NCI-H2081 (cell line): Measurements from ENCODE around the gene BBS9.

Experiments
- DNase-seq, 2 experiments: peaks; one replicate each; lab custom pipeline; 2025; lab: John Stamatoyannopoulos, UW

The BBS9 gene

DNA sequence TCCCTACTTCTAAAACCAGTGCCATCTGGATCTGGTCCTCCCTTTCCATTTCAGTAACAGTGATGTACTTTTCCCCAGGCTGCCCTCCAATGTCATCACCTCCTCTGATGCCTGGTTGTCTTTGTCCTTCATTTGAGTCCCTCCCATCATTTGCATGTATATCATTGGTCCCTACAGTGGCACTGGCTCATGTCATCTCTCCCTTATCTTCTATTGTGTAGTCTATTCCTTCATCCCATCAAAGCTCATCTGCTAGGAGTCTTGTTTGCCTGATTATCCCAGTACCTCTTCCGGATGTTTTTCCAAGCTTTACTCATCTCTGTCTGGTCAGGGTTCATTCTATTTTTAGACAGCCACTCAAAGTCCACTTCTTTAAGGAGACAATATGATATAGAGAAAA, 483.1 kb downstream of the BBS9 start:
- DNase-seq = no peak

DNA sequence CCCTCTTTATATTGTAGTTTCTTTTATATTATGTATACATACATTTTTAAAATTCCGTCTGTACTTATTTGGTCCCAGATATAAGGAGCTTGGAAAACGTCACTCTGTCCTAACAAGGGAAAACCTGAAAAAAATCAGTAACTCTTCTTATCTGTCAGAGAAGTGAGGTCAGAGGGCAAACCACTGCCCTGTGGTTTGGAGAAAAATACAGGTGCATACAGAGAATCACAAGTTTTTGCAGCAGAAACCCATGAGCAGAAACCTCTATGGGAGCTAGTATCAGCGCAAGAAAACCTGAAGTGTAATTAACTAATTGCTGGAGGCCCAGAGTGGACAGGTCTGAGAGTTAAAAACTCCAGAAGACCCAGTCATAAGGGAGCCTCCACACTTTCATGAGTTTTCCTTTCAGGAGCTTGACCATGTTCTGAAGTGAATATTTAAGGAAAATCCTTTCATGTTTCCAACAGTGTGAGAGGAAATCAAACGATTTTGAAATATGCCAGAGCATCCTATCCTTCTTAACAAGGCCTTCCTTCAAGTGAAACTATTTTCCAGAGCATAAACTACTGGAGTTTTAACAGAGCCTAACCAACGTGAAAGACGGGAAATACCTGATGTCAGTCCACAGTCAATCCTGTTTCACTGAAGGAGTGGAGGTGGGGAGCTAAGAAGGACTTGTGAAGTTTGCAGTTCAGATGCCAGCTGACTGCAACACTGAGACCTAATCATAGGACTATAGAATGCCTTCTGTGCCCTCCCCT, 485.2 kb downstream of the BBS9 start:
- no peak for DNase-seq

DNA sequence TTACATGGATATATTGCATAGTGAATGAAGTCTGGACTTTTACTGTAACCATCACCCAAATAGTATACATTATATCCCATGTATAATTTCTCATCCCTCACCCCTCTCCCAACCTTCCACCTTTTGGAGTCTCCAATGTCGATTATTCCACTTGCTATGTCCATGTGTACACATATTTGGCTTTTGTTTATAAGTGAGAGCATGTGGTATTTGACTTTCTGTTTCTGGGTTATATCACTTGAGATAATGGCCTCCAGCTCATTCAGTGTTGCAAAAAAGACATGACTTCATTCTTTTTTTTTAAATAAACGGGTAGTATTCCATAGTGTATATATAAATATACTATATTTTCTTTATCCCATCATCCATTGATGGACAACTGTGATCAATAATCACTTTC, 487.4 kb downstream of the BBS9 start:
- DNase-seq = no peak

DNA sequence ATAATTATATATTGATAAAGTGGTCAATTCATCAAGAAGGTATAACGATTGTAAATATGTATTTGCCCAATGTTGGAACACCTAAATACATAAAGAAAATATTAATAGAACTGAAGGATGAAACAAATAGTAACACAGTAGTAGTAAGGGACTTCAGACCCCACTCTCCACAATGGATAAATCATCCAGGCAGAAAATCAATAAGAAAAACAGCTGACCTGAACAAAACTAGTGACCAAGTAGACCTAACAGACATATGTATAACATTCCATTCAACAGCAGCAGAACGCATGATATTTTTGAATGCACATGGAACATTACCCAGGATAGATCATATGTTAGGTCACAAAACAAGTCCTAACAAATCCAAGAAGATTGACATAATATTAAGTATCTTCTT, 489.9 kb downstream of the BBS9 start:
- no peak for DNase-seq

DNA sequence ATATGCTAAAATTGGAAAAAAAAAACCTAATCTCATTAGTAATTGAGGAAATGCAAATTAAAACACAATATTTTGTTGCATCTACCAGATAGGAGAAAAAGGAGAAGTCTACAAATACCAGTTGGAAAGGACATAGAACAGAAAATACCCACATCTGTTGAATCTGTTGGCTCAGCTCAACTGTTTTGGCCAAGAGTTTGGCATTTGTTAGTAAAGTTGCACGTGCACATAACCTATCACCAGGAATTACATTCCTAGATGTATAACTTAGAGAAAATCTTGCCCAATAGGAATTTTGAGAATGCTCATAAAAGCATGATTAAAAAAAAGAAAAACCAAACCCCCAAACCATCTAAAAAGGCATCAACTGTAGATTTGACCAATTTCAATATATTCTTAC, 493.9 kb downstream of the BBS9 start:
- DNase-seq = no peak

DNA sequence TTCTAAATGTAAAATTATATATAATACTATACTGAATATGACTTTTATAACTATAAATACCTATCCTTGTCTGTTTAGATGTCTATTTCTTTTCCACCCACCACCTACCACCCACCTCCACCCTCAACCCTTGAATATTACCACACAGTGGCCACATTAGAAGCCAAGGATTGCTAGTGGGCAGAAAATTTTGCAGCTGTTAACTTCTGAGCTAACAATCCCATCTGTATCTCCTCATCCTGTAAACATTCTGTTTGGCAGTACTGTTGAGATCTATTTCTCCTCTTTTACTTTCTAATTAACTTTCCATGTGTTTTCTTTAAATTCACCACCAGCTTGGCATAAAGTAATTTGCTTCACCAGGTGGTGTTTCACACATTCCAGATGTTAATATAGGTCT, 494.9 kb downstream of the BBS9 start:
- no peak for DNase-seq

DNA sequence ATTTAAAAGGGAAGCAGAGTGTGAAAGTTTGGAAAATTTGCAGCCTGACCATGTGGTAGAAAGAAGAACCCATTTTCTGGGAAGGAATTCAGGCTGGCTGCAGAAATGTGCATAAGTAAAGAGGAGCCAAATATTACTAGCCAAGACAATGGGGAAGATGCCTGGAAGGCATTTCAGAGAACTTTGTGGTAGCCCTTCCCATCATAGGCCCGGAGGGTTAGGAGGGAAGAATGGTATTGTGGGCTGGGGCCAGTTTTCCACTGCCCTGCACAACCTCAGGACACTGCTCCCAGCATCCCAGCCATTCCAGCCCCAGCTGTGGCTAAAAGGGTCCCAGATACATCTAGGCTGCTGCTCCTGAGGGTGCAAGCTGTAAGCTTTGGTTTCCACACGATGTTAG, 497.5 kb downstream of the BBS9 start:
- DNase-seq = no peak

DNA sequence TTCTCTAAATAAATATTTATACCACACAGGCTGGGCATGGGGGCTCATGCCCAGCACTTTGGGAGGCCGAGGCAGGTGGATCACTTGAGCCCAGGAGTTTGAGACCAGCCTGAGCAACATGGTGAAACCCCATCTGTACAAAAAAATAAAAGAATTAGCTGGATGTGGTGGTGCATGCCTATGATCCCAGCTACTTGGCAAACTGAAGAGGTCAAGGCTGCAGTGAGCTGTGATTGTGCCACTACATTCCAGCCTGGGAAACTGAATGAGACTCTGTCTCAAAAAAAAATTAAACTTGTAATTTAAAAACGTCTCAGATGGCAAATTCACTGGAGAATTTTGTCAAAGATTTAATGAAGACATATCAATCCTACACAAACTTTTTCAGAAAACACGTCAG, 498.4 kb downstream of the BBS9 start:
- no peak for DNase-seq

DNA sequence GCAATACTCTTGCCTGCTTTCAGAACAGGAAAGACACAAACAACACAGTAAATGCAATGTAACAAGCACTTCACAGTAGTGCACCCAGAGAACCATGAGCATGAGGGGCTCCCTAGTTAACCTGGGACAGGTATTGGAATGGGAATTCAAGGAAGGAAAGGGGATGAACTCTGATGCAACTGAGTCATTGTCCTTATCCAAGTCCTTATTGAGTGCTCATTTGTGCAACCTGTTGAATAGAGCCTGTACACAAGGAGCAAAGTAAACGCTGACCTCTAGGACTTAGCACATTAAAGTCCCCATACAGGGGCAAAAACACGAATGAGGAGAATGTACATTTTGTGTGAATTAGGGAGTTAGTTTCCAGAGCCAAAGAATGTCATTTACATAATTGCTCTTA, 499.5 kb downstream of the BBS9 start:
- DNase-seq = no peak

DNA sequence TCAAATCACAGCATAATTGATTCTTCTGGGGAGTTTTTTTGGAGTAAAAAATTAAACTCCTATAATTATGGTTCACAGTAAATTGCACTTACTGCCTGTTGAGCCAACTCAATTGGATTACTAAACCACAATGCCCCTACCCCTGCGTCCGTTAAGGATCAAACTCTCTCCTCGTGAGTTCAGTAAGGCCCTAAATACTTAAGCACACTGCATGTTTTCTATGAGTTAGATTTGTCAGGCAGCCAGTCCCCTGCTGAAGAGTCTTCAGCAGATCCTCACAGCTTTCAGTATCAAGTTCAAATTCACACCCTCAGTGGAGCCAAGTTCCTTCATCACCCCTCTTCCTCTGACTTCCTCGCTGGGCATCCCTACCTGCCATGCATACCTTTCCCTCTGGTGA, 501.0 kb downstream of the BBS9 start:
- DNase-seq = no peak

DNA sequence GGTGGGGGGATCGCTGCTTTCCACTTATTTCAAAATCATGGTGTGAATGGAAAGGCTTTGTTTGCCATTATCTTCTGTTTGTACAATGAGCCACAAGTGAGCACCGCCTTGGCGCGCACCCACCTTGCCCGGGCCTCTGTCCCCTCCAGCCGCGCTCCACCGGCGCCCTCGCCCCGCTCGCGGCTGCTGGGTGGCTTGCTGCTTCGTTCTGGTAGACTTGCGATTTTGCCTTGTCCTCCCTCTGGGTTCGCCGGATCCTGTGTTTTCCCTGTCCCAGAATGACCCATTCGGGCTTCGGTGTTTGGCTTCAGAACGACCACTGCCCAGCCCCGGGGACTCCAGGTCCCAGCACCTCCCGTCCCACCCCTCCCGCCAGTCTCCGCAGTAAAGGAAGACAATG, 503.0 kb downstream of the BBS9 start:
- DNase-seq = no peak

DNA sequence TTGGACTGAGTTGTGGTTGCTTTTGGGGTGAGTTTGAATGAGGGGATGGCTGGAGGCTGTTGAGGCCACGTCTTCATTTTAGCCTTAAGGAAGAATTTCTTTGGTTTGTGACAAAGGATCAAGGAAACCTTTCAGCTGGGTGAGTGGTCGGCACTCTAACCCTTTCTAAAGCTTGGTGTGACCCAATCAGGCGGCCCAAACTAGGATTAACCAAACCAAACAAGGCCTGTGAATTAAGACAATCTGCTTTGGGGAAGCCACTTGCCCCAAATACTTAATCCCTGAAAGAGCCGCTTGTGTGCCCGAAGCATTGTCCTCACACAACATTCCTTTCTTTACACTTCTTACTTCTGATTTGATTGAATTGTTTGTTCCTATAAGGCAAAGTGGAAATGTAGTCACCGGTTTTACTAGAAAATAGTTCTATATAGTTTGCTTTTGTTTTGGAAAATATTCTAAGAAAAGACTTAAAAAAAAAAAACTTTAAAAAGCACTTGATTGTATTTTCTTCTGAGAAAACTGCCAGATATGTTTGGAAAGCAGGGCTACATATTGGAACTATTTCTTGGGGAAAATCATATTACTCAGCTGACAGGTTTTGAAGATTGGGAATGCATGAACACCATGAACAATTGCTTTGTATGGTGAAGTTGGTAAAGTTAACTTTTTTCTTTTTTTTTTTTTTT, 503.6 kb downstream of the BBS9 start:
- DNase-seq = no peak

DNA sequence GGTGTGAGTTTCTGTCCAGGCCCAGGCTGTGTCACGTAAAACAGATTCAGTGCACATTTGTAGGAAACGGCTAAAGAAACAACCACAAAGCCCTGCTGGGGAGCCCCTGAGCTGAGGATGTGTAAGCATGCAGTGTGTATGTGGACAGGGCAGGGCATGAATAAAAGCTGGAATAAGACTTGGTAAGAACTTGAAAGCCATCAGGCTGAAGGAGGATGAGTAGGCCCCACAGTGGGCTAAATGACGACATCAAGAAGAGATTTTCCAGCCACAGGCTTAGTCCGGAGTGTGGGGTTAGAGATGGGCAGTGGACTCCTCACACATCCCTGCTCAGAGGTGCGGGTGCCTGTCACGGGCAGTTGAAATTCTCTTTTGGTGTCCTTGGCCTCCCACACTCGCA, 505.2 kb downstream of the BBS9 start:
- DNase-seq = no peak

DNA sequence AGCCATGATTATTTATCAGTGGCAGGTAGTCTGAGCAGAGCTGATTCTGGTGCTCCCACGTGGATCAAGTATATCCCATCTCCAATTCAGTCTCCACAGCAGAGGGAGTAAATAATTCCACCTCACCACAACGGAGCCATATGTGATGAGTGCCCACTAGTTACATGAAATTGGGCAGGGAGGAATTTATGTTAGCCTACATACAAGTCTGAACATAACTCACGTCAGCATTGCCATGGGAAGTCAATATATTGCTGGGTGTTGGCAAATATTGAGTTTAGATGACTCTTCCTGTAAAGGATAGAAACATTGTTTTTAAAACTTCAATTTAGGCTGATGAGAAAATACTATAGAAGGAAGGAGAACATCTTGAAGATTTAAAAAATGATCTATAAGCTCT, 507.0 kb downstream of the BBS9 start:
- no peak for DNase-seq

DNA sequence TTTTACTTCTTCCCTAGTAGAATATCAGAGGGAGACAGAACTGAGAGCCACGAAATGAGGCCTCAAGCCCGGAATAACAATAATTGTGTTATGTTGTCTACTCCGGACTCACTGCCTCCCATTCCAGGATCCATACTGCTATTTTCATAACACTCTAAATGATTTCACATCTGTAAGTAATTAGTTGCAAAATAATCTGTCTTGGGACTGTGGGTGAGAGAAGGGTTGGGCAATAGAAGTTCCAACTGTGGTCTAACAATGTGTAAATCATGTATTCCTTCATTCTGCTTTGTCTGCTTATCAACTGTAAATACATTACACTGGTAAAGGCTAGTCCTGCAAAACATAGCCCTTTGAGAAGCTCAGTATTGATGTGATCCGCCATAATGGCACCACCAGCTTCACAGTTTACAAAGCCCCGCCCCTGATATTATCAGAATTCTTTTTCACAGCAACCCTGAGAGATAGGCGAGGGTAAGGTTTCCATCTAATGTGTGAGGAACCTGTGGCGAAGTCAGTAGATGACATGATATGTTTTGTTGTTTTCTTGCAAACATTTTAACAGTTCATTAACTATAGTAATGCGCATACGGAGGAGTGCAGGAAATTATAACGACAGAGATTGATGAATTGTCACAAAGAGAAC, 510.3 kb downstream of the BBS9 start:
- DNase-seq = no peak

DNA sequence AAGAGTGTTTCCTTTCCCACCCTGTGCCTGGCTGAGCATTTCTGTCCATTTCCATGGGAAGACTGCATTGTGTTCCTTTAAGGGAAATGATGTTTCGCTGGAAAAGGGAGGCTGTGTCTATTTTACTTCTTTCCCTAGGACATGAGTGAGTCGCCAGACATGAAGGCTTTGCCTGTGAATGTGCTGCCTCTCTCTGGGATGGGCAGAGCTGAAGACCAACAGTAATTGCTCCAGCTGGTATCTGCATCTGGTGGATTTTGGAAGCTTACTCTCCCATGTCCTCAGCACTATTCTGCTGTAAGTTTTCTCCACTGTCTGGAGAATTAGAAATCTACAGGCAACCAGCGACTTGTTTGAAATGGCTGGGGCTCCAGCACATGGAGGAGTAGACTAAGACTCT, 511.4 kb downstream of the BBS9 start:
- DNase-seq = no peak

DNA sequence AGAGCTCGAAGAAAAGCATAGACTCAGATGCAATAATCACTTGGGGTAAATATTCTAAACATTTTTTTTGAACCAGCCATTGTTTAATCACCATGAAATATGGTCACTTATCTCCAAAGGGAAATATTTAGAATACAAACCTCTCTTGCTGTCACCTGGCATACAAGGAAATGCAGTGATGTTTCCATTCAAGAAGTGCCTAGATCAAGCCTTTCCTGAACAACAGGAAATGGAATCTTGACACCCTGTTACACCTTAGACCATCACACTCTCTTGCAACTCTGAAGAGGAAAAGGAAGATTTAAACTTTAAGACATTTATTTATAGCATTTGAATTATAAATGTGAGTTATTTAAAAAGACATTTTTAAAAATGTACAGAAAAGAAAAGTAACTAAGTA, 512.9 kb downstream of the BBS9 start:
- no peak for DNase-seq

DNA sequence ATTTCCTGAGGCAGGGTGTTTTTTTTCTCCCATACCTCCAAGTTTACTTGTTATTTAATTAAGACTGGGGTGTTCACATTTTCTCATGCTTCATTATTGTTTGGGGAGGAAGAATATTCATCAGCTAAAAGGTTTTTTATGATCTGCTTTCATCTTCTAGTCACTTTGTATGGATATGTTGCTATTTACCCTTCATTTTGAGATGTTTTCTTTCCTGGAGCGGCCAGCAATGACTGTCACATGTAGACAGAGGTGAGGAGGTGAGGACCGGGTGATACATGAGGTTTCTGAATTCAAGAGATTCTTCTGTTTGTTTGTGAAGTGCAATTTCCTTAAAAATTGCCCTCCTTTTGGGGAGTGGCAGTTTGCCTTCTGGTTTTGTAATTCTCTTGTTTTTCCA, 514.2 kb downstream of the BBS9 start:
- no peak for DNase-seq

DNA sequence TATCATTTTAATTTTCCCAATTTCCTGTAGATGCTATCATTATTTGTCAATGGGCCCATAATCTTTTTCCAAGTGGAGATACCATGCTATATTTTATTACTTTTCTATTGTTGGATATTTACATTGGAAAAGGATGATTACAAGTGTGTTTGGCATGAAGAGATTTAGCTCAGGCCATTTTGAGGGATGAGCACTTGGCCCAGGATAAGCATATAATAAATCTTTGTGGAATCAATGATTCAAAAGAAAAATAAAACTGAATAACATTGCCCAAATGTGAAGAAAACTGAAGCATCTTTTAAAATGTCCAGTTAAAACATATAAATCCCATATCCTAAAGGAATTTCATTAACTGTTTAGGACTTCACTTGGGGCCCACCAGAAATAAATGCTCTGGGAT, 515.1 kb downstream of the BBS9 start:
- no peak for DNase-seq

DNA sequence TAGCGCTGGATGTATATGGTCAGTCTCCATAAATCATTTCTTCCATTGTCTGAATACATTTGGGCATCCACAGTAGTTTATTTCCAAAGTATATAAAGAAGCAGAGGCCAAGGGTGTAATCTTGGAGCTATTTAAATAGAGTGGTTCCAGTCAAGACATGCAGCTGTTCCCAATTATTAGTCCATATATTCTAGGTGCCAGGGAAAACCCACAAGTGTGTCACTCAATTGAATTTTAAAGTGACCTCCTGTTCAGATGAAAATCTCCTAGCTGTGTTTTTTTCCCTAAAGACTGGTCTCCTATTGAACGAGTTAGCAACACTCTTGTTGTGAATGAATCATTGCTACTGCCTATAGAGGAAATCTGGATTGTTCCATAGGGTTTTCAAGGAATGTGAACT, 515.7 kb downstream of the BBS9 start:
- DNase-seq = no peak

DNA sequence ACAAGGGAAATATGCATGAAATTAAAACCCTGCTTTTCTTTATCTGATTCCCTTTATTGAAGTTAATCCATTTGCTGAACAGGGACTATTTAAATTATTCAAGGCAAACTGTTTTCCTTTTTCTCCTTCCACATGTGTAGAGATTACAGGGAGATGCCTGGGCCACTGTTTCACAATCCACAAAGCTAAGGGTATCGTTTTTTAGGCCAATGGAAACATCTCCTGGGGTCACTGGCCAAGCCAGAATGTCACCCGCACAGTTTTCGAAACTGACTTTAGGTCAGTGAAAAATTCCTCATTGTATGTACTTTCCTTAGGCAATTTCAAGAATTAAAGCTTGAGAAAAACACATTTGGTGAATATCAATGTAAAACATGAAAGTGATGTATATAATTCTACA, 516.8 kb downstream of the BBS9 start:
- no peak for DNase-seq

DNA sequence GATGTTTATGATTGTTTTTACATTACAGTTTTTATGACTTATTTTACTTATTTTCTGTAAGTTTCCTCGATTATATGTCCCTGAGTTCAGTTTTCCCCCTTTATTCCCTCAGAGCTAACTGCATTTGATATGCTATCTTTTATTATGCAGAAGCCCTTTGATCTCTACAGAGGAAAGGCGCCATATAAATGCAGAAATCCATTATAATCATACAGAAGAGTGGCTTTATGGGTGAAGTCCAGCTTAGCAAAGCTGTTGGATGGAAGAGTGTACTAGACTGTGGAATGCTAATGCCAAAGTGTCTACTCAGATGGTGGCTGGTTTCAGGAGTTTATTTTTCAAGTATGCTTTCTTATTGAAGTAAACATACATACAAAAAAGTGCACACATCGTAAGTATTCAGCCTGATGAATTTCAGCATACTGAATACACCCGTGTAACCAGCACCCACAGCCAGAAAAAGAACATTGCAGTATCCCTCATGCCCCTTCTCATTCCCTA, 517.6 kb downstream of the BBS9 start:
- DNase-seq = no peak
